Peyer's patch (tissue), 4 donors: Measurements from ENCODE around the gene DDX55. TPM values are rescaled to one million over a fixed set of nuclear protein-coding genes. Genes with fewer than 3 reads are reported as not detected.

Experiments
- DNase-seq, 3 donors: peaks; one replicate each; pipeline ENCODE4 v3.0.0-alpha.2; 2017 to 2019
- H3K27ac ChIP-seq, 4 donors: fragments of 200-600 bp; sonication (generic); one replicate each; pipeline ENCODE4 v1.5.1; 2016 to 2019
- H3K27me3 ChIP-seq, 2 donors: fragments of 200-600 bp; sonication (generic); one replicate each; pipeline ENCODE4 v1.5.1; 2019
- H3K36me3 ChIP-seq, 3 donors: fragments of 200-600 bp; sonication (generic); one replicate each; pipeline ENCODE4 v1.5.1; 2016 to 2019
- H3K4me1 ChIP-seq, 4 donors: fragments of 200-600 bp; sonication (generic); one replicate each; pipeline ENCODE4 v1.5.1; 2016 to 2019
- H3K4me3 ChIP-seq, 4 donors: fragments of 200-600 bp; sonication (generic); 1 replicate in 3 of 4; 2 replicates in 1 of 4; pipeline ENCODE4 v1.5.1; 2016 to 2019; ENCODE audit warnings: mild to moderate bottlenecking in 1 of 4
- H3K9me3 ChIP-seq, 4 donors: fragments of 200-600 bp; sonication (generic); one replicate each; pipeline ENCODE4 v1.5.1; 2016 to 2019; ENCODE audit warnings: mild to moderate bottlenecking in 1 of 4
- CTCF ChIP-seq, 6 experiments: fragments of 450-650 bp in 4 of 6; fragments of 200-600 bp in 2 of 6; sonication (generic) in 1 of 6; IDR thresholded peaks; one replicate each; pipeline ENCODE4 v1.5.1; 2017 to 2019; ENCODE audit warnings: antibody characterized with exemption in 6 of 6, mild to moderate bottlenecking in 3 of 6, moderate library complexity in 1 of 6
- POLR2A ChIP-seq, 2 donors: fragments of 450-650 bp; IDR thresholded peaks; one replicate each; pipeline ENCODE4 v1.5.1; 2017; ENCODE audit warnings: antibody characterized with exemption in 2 of 2, mild to moderate bottlenecking in 2 of 2, moderate library complexity in 2 of 2
- small RNA-seq, 2 donors: library from RNA; depleted of rRNA; stranded (forward); fragments of <200 nt; gene quantifications; one replicate each; pipeline ENCODE3, GENCODE V24; 2016
- total RNA-seq, 4 donors: library from RNA; depleted of rRNA; stranded (reverse); fragments of >200 nt; gene quantifications; one replicate each; pipeline ENCODE4 v1.1.0, GENCODE V29; 2016

DDX55 gene
- total RNA-seq, 4 donors from 2014 or later: 15.2 to 47.9 (median 24.4) TPM

- no peak overlapping the region for H3K27ac ChIP-seq
- no peak for DNase-seq
- no peaks in the 10 kb centered on the region for H3K27me3 ChIP-seq
- no peaks in the 10 kb centered on the region for H3K9me3 ChIP-seq
- TF ChIP-seq CTCF (IDR thresholded peaks at IDR 0.05) (no peak), POLR2A (IDR thresholded peaks at IDR 0.05) (no peak)
- no peak overlapping the region for H3K4me3 ChIP-seq
- H3K4me1 ChIP-seq: no peaks in the 10 kb centered on the region
- H3K36me3 ChIP-seq: peaks cover 0 to 23% (median 0%) of the 10 kb centered on the region in 3 donors
These were observed 58.3 kb downstream of the DDX55 start for GRCh38 chr12:123659996-123660727.

GRCh38 chr12:123667771-123668170, 65.9 kb downstream of the DDX55 start:
- no peaks in the 10 kb centered on the region for H3K27me3 ChIP-seq
- peaks cover 0 to 8% (median 0%) of the 10 kb centered on the region in 4 donors for H3K4me1 ChIP-seq
- TF ChIP-seq CTCF (IDR thresholded peaks at IDR 0.05): no peak
- no peak for TF ChIP-seq POLR2A (IDR thresholded peaks at IDR 0.05)
- H3K9me3 ChIP-seq: no peaks in the 10 kb centered on the region
- no peak for DNase-seq
- H3K36me3 ChIP-seq: no peaks in the 10 kb centered on the region
- H3K27ac ChIP-seq: no peak overlapping the region
- no peak overlapping the region for H3K4me3 ChIP-seq

Small RNA genes within 50 kb of the gene (small RNA-seq; reads per million reads assigned to genes)
- gene SNORA9B: 0 to 0.25 reads per million in 2 donors

Other genes starting within 250 kb of the DDX55 start
- 10 to 100 TPM; 16.2 to 23.9 (median 18.8) TPM for gene SBNO1, start 237.3 kb upstream of the DDX55 start, total RNA-seq
- gene KMT5A, start 218.0 kb upstream of the DDX55 start, total RNA-seq: 10 to 100 TPM; 32.6 to 99.0 (median 42.6) TPM
- gene RILPL2, start 165.4 kb upstream of the DDX55 start, total RNA-seq: 1 to 10 TPM in 3 of 4 donors, under 1 TPM in 1; 0.70 to 9.9 (median 2.3) TPM
- 10 to 100 TPM; 23.4 to 64.4 (median 33.2) TPM for gene SNRNP35, start 144.0 kb upstream of the DDX55 start, total RNA-seq
- 10 to 100 TPM in 1 of 4 donors, 1 to 10 TPM in 3; 1.4 to 29.7 (median 4.6) TPM for gene RILPL1, start 68.4 kb upstream of the DDX55 start, total RNA-seq
- gene TMED2, start 17.5 kb upstream of the DDX55 start, total RNA-seq: 100 to 1,000 TPM in 1 of 4 donors, 10 to 100 TPM in 3; 32.2 to 111 (median 78.0) TPM
- 100 to 1,000 TPM in 2 of 4 donors, 10 to 100 TPM in 2; 89.1 to 113 (median 103) TPM for gene EIF2B1, start 31.6 kb downstream of the DDX55 start, total RNA-seq
- gene GTF2H3, start 31.7 kb downstream of the DDX55 start, total RNA-seq: 10 to 100 TPM; 11.1 to 25.6 (median 15.5) TPM
- gene TCTN2, start 69.0 kb downstream of the DDX55 start, total RNA-seq: 1 to 10 TPM; 1.2 to 9.1 (median 4.3) TPM
- 10 to 100 TPM; 15.7 to 53.5 (median 32.9) TPM for gene ATP6V0A2, start 110.3 kb downstream of the DDX55 start, total RNA-seq
- 1 to 10 TPM in 1 of 4 donors, under 1 TPM in 3; under 0.01 to 1.7 (median 0.28) TPM for gene DNAH10, start 160.2 kb downstream of the DDX55 start, total RNA-seq